Measurements from ENCODE around the gene PRRG2. TPM values are rescaled to one million over a fixed set of nuclear protein-coding genes. Genes with fewer than 3 reads are reported as not detected.

The PRRG2 gene
- total RNA-seq, 1 experiment from 2014 or later, result 1.5 TPM

DNA sequence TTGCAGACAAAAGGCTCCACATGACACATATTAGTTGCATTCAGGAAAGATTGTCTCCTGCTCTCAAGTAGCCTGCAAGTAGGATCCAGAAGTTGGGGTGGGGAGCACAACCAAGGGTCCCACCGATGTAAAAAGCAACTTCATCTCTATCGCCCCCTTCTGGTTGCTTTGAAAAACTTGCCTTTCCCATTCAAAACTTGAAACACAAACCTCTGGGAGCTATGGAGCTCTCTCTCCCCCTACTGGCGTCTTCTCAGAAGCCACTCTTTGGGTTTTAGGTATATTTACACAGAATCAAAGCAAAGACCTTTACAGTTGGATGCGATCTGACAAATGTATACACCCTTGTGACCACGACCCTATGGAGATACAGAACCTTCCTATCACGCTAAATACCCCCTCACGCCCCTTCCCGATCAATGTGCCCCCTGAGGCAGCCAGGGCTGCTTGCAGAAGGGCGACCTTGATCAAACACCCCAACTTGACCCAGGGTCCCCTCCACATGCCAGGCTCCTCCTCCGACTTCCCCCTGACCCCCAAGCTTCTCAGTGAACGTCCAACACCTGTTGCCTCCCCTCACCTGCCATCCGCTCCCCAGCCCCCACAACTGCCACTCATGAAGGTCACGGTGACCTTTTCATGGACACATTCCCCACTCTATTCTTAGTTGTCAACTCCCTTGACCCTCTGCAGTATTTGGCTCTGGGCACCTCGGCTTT lies 10.8 kb upstream of the PRRG2 start:
- H3K4me3 ChIP-seq (ENCODE audit: low read depth, low read length, poor library complexity, severe bottlenecking), result peak overlapping the region; percentile 2
- no TSS peak for BruUV-seq (replicated peaks)

DNA sequence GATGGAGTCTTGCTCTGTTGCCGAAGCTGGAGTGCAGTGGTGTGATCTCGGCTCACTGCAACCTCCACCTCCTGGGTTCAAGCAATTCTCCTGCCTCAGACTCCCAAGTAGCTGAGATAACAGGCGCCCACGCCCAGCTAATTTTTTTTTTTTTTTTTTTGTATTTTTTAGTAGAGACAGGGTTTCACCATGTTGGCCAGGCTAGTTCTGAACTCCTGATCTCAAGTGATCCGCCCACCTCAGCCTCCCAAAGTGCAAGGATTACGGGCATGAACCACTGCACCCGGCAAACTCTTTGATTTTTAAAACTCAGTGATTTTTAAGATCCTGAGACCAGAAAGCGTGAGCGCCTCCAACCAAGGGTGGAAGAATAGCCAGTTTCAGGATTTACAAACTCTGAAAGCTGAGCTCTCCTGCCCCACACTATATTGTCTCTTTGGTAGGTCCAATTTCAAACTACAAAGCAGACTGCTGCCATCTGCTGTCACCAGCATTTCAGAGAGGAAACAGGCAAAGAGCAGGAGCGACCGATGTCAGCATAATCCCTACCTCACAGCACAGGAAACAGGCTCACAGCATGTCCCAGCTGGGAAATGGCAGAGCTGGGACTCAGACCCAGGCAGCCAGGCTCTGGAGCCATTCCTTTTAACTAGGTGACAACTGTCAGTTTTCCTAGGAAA lies 10.0 kb upstream of the PRRG2 start:
- Histone ChIP-seq H3K4me1 (ENCODE audit: insufficient read depth, low read length, poor library complexity, severe bottlenecking) (peaks cover 24% of the 10 kb centered on the region), H3K27me3 (replicated peaks; ENCODE audit: insufficient read depth, low read depth, low read length, poor library complexity) (no peaks in the 10 kb centered on the region), H3K27ac (ENCODE audit: low read depth, low read length, poor library complexity, severe bottlenecking) (peak overlapping the region; percentile 72), H3K4me3 (ENCODE audit: low read depth, low read length, poor library complexity, severe bottlenecking) (peak overlapping the region; percentile 2), H3K9me3 (ENCODE audit: low read depth, low read length, poor library complexity, severe bottlenecking) (no peaks in the 10 kb centered on the region), H3K36me3 (ENCODE audit: insufficient read depth, low read length, poor library complexity, severe bottlenecking) (peaks cover 18% of the 10 kb centered on the region)
- ChIA-PET POLR2A (ENCODE audit: low non-redundant PET) (interaction anchor here (0.6 kb wide), 1 partner anchor 411 kb away, joined by 8 read pairs; no protein-coding TSS in a partner anchor), CTCF (interaction anchor here (0.5 to 2.2 kb wide), 12 partner anchors 12 to 906 kb away, joined by 3 to 9 read pairs (median 4); no protein-coding TSS in a partner anchor)
- no TSS peak for BruUV-seq (replicated peaks)
- intact Hi-C loops (cut with micrococcal nuclease; ENCODE audit: unreplicated experiment), result loop anchor here (2.0 to 5.0 kb wide), 2 partner anchors 68 to 106 kb away; partner anchors contain the start of gene PRMT1
- DNase-seq (ENCODE audit: low spot score), result peak; percentile 92
- TF ChIP-seq EZH2 (IDR thresholded peaks at IDR 0.05; ENCODE audit: borderline replicate concordance, low read depth, low read length, poor library complexity, severe bottlenecking), result no peak
- TF ChIP-seq, protein P1, sequence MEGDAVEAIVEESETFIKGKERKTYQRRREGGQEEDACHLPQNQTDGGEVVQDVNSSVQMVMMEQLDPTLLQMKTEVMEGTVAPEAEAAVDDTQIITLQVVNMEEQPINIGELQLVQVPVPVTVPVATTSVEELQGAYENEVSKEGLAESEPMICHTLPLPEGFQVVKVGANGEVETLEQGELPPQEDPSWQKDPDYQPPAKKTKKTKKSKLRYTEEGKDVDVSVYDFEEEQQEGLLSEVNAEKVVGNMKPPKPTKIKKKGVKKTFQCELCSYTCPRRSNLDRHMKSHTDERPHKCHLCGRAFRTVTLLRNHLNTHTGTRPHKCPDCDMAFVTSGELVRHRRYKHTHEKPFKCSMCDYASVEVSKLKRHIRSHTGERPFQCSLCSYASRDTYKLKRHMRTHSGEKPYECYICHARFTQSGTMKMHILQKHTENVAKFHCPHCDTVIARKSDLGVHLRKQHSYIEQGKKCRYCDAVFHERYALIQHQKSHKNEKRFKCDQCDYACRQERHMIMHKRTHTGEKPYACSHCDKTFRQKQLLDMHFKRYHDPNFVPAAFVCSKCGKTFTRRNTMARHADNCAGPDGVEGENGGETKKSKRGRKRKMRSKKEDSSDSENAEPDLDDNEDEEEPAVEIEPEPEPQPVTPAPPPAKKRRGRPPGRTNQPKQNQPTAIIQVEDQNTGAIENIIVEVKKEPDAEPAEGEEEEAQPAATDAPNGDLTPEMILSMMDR (conservative IDR thresholded peaks at IDR 0.05; ENCODE audit: low read depth, low read length), result peak; percentile 62

More for the DNA sequence above, 10.8 kb upstream of the PRRG2 start:
- H3K27me3 ChIP-seq (replicated peaks; ENCODE audit: insufficient read depth, low read depth, low read length, poor library complexity), result no peaks in the 10 kb centered on the region
- peaks cover 15% of the 10 kb centered on the region for H3K36me3 ChIP-seq (ENCODE audit: insufficient read depth, low read length, poor library complexity, severe bottlenecking)
- POLR2A ChIA-PET (ENCODE audit: low non-redundant PET), result interaction anchor here (0.6 kb wide), 2 partner anchors 411 to 1064 kb away, joined by 3 to 8 read pairs; no protein-coding TSS in a partner anchor
- intact Hi-C loops (cut with micrococcal nuclease; ENCODE audit: unreplicated experiment), result loop anchor here (2.0 to 5.0 kb wide), 2 partner anchors 67 to 107 kb away; partner anchors contain the start of gene PRMT1
- no peak for TF ChIP-seq EZH2 (IDR thresholded peaks at IDR 0.05; ENCODE audit: borderline replicate concordance, low read depth, low read length, poor library complexity, severe bottlenecking)
- TF ChIP-seq, protein P1 (conservative IDR thresholded peaks at IDR 0.05; ENCODE audit: low read depth, low read length), result peak; percentile 98
- H3K27ac ChIP-seq (ENCODE audit: low read depth, low read length, poor library complexity, severe bottlenecking), result peak overlapping the region; percentile 72
- CTCF ChIA-PET, result interaction anchor here (0.6 to 2.2 kb wide), 20 partner anchors 9 to 906 kb away, joined by 3 to 12 read pairs (median 4); partner anchors contain the start of genes CPT1C, NOSIP, PIH1D1 and RPS11
- peak; percentile 94 for DNase-seq (ENCODE audit: low spot score)
- peaks cover 25% of the 10 kb centered on the region for H3K4me1 ChIP-seq (ENCODE audit: insufficient read depth, low read length, poor library complexity, severe bottlenecking)
- H3K9me3 ChIP-seq (ENCODE audit: low read depth, low read length, poor library complexity, severe bottlenecking), result no peaks in the 10 kb centered on the region

DNA sequence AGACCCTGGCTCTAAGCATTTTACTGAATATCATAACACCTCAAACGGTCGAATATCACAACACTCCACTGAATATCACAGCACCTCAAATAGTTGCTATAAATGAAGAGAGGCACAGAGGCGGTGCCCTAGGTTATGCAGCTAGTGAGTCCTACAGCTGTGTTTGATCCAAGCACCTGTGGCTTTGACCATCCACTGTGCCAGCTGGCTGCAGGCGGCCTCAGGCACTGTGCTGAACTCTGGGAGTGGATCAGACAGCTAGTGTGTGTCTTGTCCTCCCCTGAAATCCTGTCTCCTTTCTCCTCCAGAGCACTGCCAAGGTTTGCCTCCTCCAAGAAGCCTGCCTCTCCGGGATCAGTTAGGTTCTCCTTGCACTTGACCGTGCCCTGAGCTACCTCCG lies 8.1 kb upstream of the PRRG2 start:
- no TSS peak for BruUV-seq (replicated peaks)
- Histone ChIP-seq H3K27ac (ENCODE audit: low read depth, low read length, poor library complexity, severe bottlenecking) (peak overlapping the region; percentile 47), H3K4me1 (ENCODE audit: insufficient read depth, low read length, poor library complexity, severe bottlenecking) (peaks cover 24% of the 10 kb centered on the region), H3K9me3 (ENCODE audit: low read depth, low read length, poor library complexity, severe bottlenecking) (no peaks in the 10 kb centered on the region), H3K27me3 (replicated peaks; ENCODE audit: insufficient read depth, low read depth, low read length, poor library complexity) (no peaks in the 10 kb centered on the region), H3K4me3 (ENCODE audit: low read depth, low read length, poor library complexity, severe bottlenecking) (no peak overlapping the region), H3K36me3 (ENCODE audit: insufficient read depth, low read length, poor library complexity, severe bottlenecking) (peaks cover 26% of the 10 kb centered on the region)
- ChIA-PET CTCF (no interaction called here), POLR2A (ENCODE audit: low non-redundant PET) (interaction anchor here (0.5 kb wide), 1 partner anchor 23 kb away, joined by 8 read pairs; no protein-coding TSS in a partner anchor)
- TF ChIP-seq, protein P1 (conservative IDR thresholded peaks at IDR 0.05; ENCODE audit: low read depth, low read length), result no peak
- no peak for TF ChIP-seq EZH2 (IDR thresholded peaks at IDR 0.05; ENCODE audit: borderline replicate concordance, low read depth, low read length, poor library complexity, severe bottlenecking)
- intact Hi-C loops (cut with micrococcal nuclease; ENCODE audit: unreplicated experiment), result loop anchor here (5.0 kb wide), 1 partner anchor 104 kb away; the partner anchor contains the start of gene PRMT1
- DNase-seq (ENCODE audit: low spot score), result no peak
